Peyer's patch (tissue), 4 donors: ENCODE measurements around the gene BRS3. TPM values are rescaled to one million over a fixed set of nuclear protein-coding genes. Genes with fewer than 3 reads are reported as not detected.

ENCODE experiments used
- DNase-seq, 3 donors: peaks; one replicate each; pipeline ENCODE4 v3.0.0-alpha.2; 2017 to 2019
- H3K27ac ChIP-seq, 4 donors: fragments of 200-600 bp; sonication (generic); one replicate each; pipeline ENCODE4 v1.5.1; 2016 to 2019
- H3K27me3 ChIP-seq, 2 donors: fragments of 200-600 bp; sonication (generic); one replicate each; pipeline ENCODE4 v1.5.1; 2019
- H3K36me3 ChIP-seq, 3 donors: fragments of 200-600 bp; sonication (generic); one replicate each; pipeline ENCODE4 v1.5.1; 2016 to 2019
- H3K4me1 ChIP-seq, 4 donors: fragments of 200-600 bp; sonication (generic); one replicate each; pipeline ENCODE4 v1.5.1; 2016 to 2019
- H3K4me3 ChIP-seq, 4 donors: fragments of 200-600 bp; sonication (generic); 1 replicate in 3 of 4; 2 replicates in 1 of 4; pipeline ENCODE4 v1.5.1; 2016 to 2019; ENCODE audit warnings: mild to moderate bottlenecking in 1 of 4
- H3K9me3 ChIP-seq, 4 donors: fragments of 200-600 bp; sonication (generic); one replicate each; pipeline ENCODE4 v1.5.1; 2016 to 2019; ENCODE audit warnings: mild to moderate bottlenecking in 1 of 4
- CTCF ChIP-seq, 6 experiments: fragments of 450-650 bp in 4 of 6; fragments of 200-600 bp in 2 of 6; sonication (generic) in 1 of 6; IDR thresholded peaks; one replicate each; pipeline ENCODE4 v1.5.1; 2017 to 2019; ENCODE audit warnings: antibody characterized with exemption in 6 of 6, mild to moderate bottlenecking in 3 of 6, moderate library complexity in 1 of 6
- POLR2A ChIP-seq, 2 donors: fragments of 450-650 bp; IDR thresholded peaks; one replicate each; pipeline ENCODE4 v1.5.1; 2017; ENCODE audit warnings: antibody characterized with exemption in 2 of 2, mild to moderate bottlenecking in 2 of 2, moderate library complexity in 2 of 2
- total RNA-seq, 4 donors: library from RNA; depleted of rRNA; stranded (reverse); fragments of >200 nt; gene quantifications; one replicate each; pipeline ENCODE4 v1.1.0, GENCODE V29; 2016

The BRS3 gene
- total RNA-seq, 4 donors from 2014 or later = not detected

DNA sequence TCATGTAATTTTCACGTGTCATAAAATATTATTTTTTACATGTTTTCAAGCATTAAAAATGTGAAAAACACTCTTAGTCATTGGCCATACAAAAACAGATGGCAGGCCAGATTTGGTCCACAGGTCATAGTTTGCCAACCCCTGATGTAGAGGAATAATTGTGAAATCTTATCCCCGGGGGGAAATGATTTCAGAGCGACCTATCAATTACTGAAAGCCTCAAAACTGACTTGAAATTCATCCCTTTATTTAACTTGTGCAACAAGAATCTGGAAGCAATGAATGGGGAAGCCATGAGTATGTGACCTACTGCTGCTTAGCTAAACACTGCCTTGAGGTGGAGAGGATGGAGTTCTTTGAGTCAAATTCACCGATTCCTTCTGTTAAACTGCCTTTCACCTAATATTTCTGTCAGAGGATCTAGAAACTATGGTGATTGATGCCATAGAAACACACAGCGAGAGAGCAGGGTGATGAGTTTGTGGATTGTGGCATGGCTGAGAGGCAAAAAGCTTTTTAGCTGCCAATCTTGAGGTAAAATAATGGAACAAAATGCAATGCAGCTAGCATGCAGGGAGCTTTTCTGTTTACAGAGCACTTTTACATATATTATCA is 30.3 kb upstream of the BRS3 start:
- Histone ChIP-seq H3K4me1 (no peaks in the 10 kb centered on the region), H3K36me3 (no peaks in the 10 kb centered on the region), H3K27me3 (no peaks in the 10 kb centered on the region), H3K27ac (no peak overlapping the region), H3K9me3 (no peaks in the 10 kb centered on the region), H3K4me3 (no peak overlapping the region)
- no peak for TF ChIP-seq CTCF (IDR thresholded peaks at IDR 0.05)
- no peak for TF ChIP-seq POLR2A (IDR thresholded peaks at IDR 0.05)
- no peak for DNase-seq

DNA sequence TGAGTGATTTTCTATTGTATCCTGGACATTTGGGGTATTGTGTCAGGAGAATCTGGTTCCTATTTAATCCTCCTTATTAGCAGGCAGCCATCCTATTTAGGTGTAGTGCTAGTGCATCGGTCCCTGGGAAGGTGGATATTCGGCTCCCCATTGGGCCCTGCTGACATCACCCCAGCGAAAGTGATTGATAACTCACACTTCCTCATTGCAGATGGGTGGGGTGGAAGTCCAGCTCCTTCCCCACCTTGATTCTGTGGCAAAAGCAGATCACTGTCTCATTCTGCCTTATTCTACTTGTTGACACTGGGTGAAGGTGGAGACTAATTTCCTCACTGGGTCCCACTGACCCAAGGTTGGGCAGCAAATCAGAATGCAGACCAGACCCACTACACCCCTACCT is 23.2 kb upstream of the BRS3 start:
- TF ChIP-seq CTCF (IDR thresholded peaks at IDR 0.05) (no peak), POLR2A (IDR thresholded peaks at IDR 0.05) (no peak)
- H3K4me1 ChIP-seq = no peaks in the 10 kb centered on the region
- H3K27ac ChIP-seq = no peak overlapping the region
- DNase-seq = no peak
- no peaks in the 10 kb centered on the region for H3K9me3 ChIP-seq
- H3K36me3 ChIP-seq = no peaks in the 10 kb centered on the region
- H3K27me3 ChIP-seq = no peaks in the 10 kb centered on the region
- no peak overlapping the region for H3K4me3 ChIP-seq

DNA sequence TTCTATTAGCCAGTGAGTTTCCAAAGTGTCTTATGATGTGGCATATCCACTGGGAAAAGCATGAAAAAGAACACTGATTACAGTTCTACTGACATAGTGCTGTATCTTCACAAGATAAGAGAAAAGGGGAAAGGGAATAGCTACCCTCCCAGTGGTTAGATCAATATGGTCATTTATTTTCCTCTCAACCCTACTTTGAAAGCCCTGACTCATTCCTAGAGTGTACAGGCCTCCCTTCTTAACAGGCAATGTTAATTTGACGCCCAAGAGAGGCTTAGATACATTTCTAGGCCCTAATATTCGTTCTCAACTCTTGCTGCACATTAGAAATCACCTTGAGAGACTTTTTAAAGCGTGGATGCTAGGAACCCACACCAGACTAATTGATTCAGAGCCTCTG is 20.4 kb upstream of the BRS3 start:
- TF ChIP-seq POLR2A (IDR thresholded peaks at IDR 0.05) = no peak
- no peak for TF ChIP-seq CTCF (IDR thresholded peaks at IDR 0.05)
- no peak overlapping the region for H3K4me3 ChIP-seq
- no peaks in the 10 kb centered on the region for H3K27me3 ChIP-seq
- H3K36me3 ChIP-seq = no peaks in the 10 kb centered on the region
- H3K4me1 ChIP-seq = no peaks in the 10 kb centered on the region
- DNase-seq = no peak
- H3K9me3 ChIP-seq = no peaks in the 10 kb centered on the region
- H3K27ac ChIP-seq = no peak overlapping the region

GRCh38 chrX:136468391-136469103 is 19.2 kb upstream of the BRS3 start:
- DNase-seq = no peak

DNA sequence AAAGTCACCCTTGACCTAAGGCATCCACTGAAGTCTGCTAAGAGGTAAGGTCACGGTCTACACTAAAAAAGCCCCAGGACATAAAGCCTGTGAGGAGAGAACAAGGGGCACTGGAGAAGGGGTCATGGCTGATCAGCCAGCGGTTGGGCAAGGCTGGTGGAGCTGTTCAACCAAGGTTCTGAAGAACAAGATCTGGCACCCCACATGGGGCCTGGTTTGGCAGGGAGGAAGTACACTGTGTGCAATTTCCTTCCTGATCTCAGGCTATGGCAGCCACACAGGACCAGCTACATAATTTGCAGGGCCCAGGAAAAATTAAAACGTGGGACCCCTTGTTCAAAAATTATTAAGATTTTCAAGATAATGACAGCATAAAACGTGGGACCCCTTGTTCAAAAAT is 14.1 kb upstream of the BRS3 start:
- no peak overlapping the region for H3K27ac ChIP-seq
- no peaks in the 10 kb centered on the region for H3K9me3 ChIP-seq
- no peak for DNase-seq
- no peak for TF ChIP-seq CTCF (IDR thresholded peaks at IDR 0.05)
- no peak for TF ChIP-seq POLR2A (IDR thresholded peaks at IDR 0.05)
- no peaks in the 10 kb centered on the region for H3K36me3 ChIP-seq
- no peak overlapping the region for H3K4me3 ChIP-seq
- no peaks in the 10 kb centered on the region for H3K4me1 ChIP-seq
- no peaks in the 10 kb centered on the region for H3K27me3 ChIP-seq

More at GRCh38 chrX:136468391-136469103, 19.2 kb upstream of the BRS3 start:
- H3K27me3 ChIP-seq = no peaks in the 10 kb centered on the region
- no peaks in the 10 kb centered on the region for H3K36me3 ChIP-seq
- TF ChIP-seq CTCF (IDR thresholded peaks at IDR 0.05) (no peak), POLR2A (IDR thresholded peaks at IDR 0.05) (no peak)
- H3K4me1 ChIP-seq = no peaks in the 10 kb centered on the region
- H3K27ac ChIP-seq = no peak overlapping the region
- no peaks in the 10 kb centered on the region for H3K9me3 ChIP-seq
- no peak overlapping the region for H3K4me3 ChIP-seq
